GM19025 (cell line): ENCODE results near the gene ASB13.

Experiments used
- ATAC-seq: cut with Tn5 transposase; IDR thresholded peaks from one replicate; pipeline ENCODE4 v1.9.1; 2021; ENCODE audit warnings: mild to moderate bottlenecking, low read depth, moderate library complexity; ENCODE audit not compliant: unreplicated experiment

ASB13 gene

GRCh38 chr10:5670662-5671375 lies 4.4 kb upstream of the ASB13 start:
- ATAC-seq: no peak

- ATAC-seq: no peak
These were observed 3.2 kb upstream of the ASB13 start for GRCh38 chr10:5669604-5670003.

- ATAC-seq: no peak
These were observed 2.0 kb upstream of the ASB13 start for GRCh38 chr10:5668429-5668828.

- no peak for ATAC-seq
These were observed 641 bp upstream of the ASB13 start for GRCh38 chr10:5666841-5667630.

GRCh38 chr10:5665373-5666007 lies 905 bp downstream of the ASB13 start:
- no peak for ATAC-seq

- no peak for ATAC-seq
These were observed 2.5 kb downstream of the ASB13 start for GRCh38 chr10:5663692-5664427.

- ATAC-seq: no peak
These were observed 3.5 kb downstream of the ASB13 start for GRCh38 chr10:5662708-5663579.

- no peak for ATAC-seq
These were observed 5.4 kb downstream of the ASB13 start for GRCh38 chr10:5661043-5661442.

GRCh38 chr10:5659702-5660528 lies 6.5 kb downstream of the ASB13 start:
- ATAC-seq: no peak

GRCh38 chr10:5658871-5659618 lies 7.3 kb downstream of the ASB13 start:
- no peak for ATAC-seq

- ATAC-seq: no peak
These were observed 9.4 kb downstream of the ASB13 start for GRCh38 chr10:5656737-5657579.

- no peak for ATAC-seq
These were observed 11.3 kb downstream of the ASB13 start for GRCh38 chr10:5655121-5655520.

GRCh38 chr10:5654218-5654755 lies 12.1 kb downstream of the ASB13 start:
- ATAC-seq: no peak

GRCh38 chr10:5652746-5653145 lies 13.6 kb downstream of the ASB13 start:
- no peak for ATAC-seq

- ATAC-seq: no peak
These were observed 15.0 kb downstream of the ASB13 start for GRCh38 chr10:5651388-5651764.

- ATAC-seq: no peak
These were observed 15.6 kb downstream of the ASB13 start for GRCh38 chr10:5650664-5651387.

GRCh38 chr10:5649746-5650145 lies 16.6 kb downstream of the ASB13 start:
- no peak for ATAC-seq
